HFFc6 (cell line): Measurements from ENCODE around the gene MRAS. TPM values are rescaled to one million over a fixed set of nuclear protein-coding genes. Genes with fewer than 3 reads are reported as not detected.

Experiments
- DNase-seq: peaks from one replicate; pipeline ENCODE4 v3.0.0-alpha.2; 2018
- H3K27ac Mint-ChIP-seq: 2 replicates; pipeline ENCODE4 v1.8.0; 2020; ENCODE audit warnings: mild to moderate bottlenecking, mixed read lengths
- H3K27me3 Mint-ChIP-seq: 2 replicates; pipeline ENCODE4 v1.8.0; 2021; ENCODE audit warnings: mild to moderate bottlenecking, moderate library complexity, mixed read lengths; ENCODE audit not compliant: insufficient read depth
- H3K36me3 Mint-ChIP-seq: 2 replicates; pipeline ENCODE4 v1.8.0; 2021; ENCODE audit warnings: low read depth, mixed read lengths
- H3K4me1 Mint-ChIP-seq: 2 replicates; pipeline ENCODE4 v1.8.0; 2020; ENCODE audit warnings: low read depth, mixed read lengths
- H3K4me3 Mint-ChIP-seq: 2 replicates; pipeline ENCODE4 v1.8.0; 2020; ENCODE audit warnings: mild to moderate bottlenecking, moderate library complexity, mixed read lengths
- H3K9me3 Mint-ChIP-seq: 2 replicates; pipeline ENCODE4 v1.8.0; 2020; ENCODE audit warnings: mild to moderate bottlenecking, mixed read lengths
- CTCF ChIP-seq: fragments of 200-600 bp; sonication (generic); IDR thresholded peaks from 2 replicates; pipeline ENCODE4 v1.5.0; 2021; ENCODE audit warnings: antibody characterized with exemption, mild to moderate bottlenecking
- total RNA-seq, 6 experiments: library from RNA; stranded (reverse); fragmentation: NEBNext Ultra II Directional; extraction: Animal tissue kit (Norgen Biotek cat#: 25700); gene quantifications; 2 replicates in 1 of 6; 3 replicates in 5 of 6; pipeline ENCODE4 v1.2.3, GENCODE V29; 2021

MRAS gene
- total RNA-seq, 6 experiments from 2014 or later = 62.7 to 97.4 (median 76.1) TPM

- no peak for DNase-seq
- TF ChIP-seq CTCF = no peak
- Mint-ChIP-seq H3K36me3 (no peaks in the 10 kb centered on the region), H3K27ac (no peak overlapping the region; the same call in 1 of the 2 replicates), H3K9me3 (no peaks in the 10 kb centered on the region), H3K4me1 (peaks cover 50% of the 10 kb centered on the region), H3K4me3 (no peak overlapping the region), H3K27me3 (no peaks in the 10 kb centered on the region; the same call in none of the 2 replicates)
These were observed 2.8 kb downstream of the MRAS start for GRCh38 chr3:138351151-138351550.

DNA sequence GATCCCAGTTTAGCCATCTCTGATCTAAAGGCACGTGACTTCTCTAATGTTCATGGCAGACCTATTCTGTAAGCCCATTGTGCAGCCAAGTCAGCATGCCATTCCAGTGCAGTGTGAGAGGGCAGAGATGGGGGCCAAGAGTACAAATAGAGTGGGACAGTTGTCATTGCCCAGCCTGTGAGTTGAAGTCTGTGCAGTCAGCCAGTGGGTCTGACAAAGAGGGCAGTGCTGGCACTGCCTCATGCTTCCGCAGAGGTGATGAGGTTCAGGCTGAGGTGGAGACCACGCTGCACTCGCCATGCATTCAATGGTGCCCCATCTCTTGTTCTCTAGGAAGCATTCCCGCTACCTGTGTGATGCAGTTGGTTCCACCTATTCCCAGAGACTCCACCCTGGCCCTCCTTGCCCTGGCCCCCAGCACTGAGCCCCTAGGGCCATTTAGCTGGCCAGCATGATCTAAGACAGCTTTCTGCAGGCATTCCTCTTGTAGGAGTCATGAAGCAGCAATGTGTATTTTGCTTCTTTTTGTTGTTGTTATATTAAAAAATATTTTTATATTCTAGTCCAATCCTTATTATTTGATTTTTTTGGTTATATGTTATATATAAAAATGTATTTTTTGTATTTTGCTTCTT lies 3.7 kb downstream of the MRAS start:
- DNase-seq = no peak
- Mint-ChIP-seq H3K4me1 (peaks cover 48% of the 10 kb centered on the region), H3K27me3 (no peaks in the 10 kb centered on the region; the same call in none of the 2 replicates), H3K4me3 (no peak overlapping the region), H3K36me3 (no peaks in the 10 kb centered on the region), H3K27ac (no peak overlapping the region), H3K9me3 (no peaks in the 10 kb centered on the region)
- no peak for TF ChIP-seq CTCF

- H3K27ac Mint-ChIP-seq = no peak overlapping the region
- H3K4me1 Mint-ChIP-seq = peaks cover 38% of the 10 kb centered on the region
- no peaks in the 10 kb centered on the region for H3K9me3 Mint-ChIP-seq
- DNase-seq = no peak
- TF ChIP-seq CTCF = no peak
- no peaks in the 10 kb centered on the region; the same call in none of the 2 replicates for H3K27me3 Mint-ChIP-seq
- H3K4me3 Mint-ChIP-seq = no peak overlapping the region
- no peaks in the 10 kb centered on the region for H3K36me3 Mint-ChIP-seq
These were observed 6.0 kb downstream of the MRAS start for GRCh38 chr3:138354376-138354775.

DNA sequence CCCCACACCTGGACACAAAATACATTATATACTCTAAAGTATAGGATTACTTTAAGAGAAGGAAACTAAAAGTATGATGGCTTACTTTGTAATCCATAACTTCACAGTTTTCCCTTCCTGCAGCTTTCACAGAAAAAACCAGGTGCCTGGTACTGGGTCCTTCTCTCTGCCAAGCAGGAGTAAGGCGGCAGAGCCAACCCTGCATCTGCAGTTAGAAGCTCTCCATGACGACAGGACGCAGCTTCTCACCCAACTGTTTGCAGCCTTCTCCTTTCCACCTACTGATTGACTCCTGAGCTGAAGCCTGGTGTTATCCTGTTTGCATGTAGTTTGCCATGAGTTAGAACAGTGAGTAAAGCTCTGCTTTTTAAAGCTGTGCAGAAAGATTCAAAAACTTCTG lies 6.7 kb downstream of the MRAS start:
- no peak overlapping the region for H3K27ac Mint-ChIP-seq
- peaks cover 33% of the 10 kb centered on the region for H3K4me1 Mint-ChIP-seq
- H3K27me3 Mint-ChIP-seq = no peaks in the 10 kb centered on the region; the same call in none of the 2 replicates
- no peaks in the 10 kb centered on the region for H3K36me3 Mint-ChIP-seq
- no peaks in the 10 kb centered on the region for H3K9me3 Mint-ChIP-seq
- no peak for TF ChIP-seq CTCF
- H3K4me3 Mint-ChIP-seq = no peak overlapping the region
- no peak for DNase-seq

DNA sequence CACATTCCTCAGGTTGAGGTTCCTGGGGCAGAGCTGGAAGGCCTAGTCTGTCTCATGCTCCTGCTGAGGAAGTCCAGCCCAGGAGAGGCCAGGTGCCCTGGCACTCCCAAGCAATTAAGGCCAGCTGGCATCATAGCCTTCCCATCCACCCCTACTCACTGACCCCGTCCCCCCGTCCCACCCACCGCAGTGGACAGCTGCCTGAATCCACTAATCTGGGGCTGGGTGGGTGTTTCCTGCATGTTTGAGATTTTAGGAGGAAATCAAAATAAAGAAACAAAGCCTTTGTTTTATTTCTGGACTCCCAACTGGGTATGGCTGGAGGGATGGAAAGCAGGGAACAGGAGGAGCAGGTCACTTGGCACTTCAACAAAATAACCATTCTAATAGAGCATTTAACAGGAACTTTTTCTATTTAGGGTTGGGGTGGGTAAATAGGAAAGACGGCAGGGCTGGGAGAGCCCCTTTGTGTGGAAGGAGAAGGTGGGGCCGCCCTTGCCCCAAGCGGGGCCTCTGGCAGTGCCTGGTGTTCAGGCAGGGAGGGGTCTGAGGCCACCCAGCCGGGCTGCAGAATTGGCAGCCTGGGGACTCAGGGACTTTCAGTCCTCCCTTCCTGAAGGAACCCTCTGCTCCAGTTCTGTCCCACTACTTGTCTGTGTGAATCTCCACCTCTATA lies 8.5 kb downstream of the MRAS start:
- H3K27me3 Mint-ChIP-seq = no peaks in the 10 kb centered on the region; the same call in 1 of the 2 replicates
- H3K9me3 Mint-ChIP-seq = no peaks in the 10 kb centered on the region
- peaks cover 15% of the 10 kb centered on the region for H3K4me1 Mint-ChIP-seq
- H3K36me3 Mint-ChIP-seq = no peaks in the 10 kb centered on the region
- no peak for DNase-seq
- TF ChIP-seq CTCF = no peak
- no peak overlapping the region for H3K27ac Mint-ChIP-seq
- H3K4me3 Mint-ChIP-seq = no peak overlapping the region
